ENCODE results near the gene PDE7B. TPM values are rescaled to one million over a fixed set of nuclear protein-coding genes. Genes with fewer than 3 reads are reported as not detected.

Gene PDE7B
- total and polyA plus RNA-seq, 4 donors = 0.75 to 5.2 (median 1.3) TPM

DNA sequence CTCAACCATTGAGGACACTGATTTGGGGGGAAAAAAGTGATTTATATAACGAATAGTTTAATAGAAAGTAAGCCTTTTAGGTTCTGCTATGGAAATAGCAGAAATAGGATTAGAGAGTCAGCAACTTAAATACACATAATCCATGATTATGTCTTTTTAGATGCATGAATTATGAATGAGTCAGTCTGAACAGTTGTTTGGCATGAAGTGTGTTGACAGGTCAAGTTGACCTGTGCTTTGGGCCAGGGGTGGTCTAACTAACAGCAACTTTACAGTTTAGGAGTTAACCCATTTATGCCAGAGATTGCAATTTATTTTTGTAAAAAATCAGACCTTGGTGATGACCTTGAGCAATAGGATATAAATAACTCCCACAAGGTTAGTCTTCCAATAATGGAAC is 207.4 kb downstream of the PDE7B start:
- WGBS = 65% methylated on average over 1 of the region's 1 CpG
- no peaks in the 10 kb centered on the region for H3K36me3 ChIP-seq (ENCODE audit: control insufficient read depth in 4 of 4, insufficient read depth in 3 of 4, low read depth in 1 of 4, low read length in 3 of 4)
- TF ChIP-seq ATF3 (IDR thresholded peaks at IDR 0.05) (no peak), HNF4A (conservative IDR thresholded peaks at IDR 0.05) (no peak), RXRA (IDR thresholded peaks at IDR 0.05) (no peak), JUND (IDR thresholded peaks at IDR 0.05) (no peak), TAF1 (conservative IDR thresholded peaks at IDR 0.05) (no peak), RAD21 (IDR thresholded peaks at IDR 0.05) (no peak), GABPA (IDR thresholded peaks at IDR 0.05 in 1 of 2, conservative IDR thresholded peaks at IDR 0.05 in 1 of 2) (no peak), YY1 (IDR thresholded peaks at IDR 0.05) (no peak), NR2F2 (IDR thresholded peaks at IDR 0.05) (no peak), HNF4G (IDR thresholded peaks at IDR 0.05) (no peak), CTCF (IDR thresholded peaks at IDR 0.05; ENCODE audit: low read depth, low read length, missing input control) (no peak), FOXA2 (IDR thresholded peaks at IDR 0.05) (no peak)
- TF ChIP-seq, protein P1, sequence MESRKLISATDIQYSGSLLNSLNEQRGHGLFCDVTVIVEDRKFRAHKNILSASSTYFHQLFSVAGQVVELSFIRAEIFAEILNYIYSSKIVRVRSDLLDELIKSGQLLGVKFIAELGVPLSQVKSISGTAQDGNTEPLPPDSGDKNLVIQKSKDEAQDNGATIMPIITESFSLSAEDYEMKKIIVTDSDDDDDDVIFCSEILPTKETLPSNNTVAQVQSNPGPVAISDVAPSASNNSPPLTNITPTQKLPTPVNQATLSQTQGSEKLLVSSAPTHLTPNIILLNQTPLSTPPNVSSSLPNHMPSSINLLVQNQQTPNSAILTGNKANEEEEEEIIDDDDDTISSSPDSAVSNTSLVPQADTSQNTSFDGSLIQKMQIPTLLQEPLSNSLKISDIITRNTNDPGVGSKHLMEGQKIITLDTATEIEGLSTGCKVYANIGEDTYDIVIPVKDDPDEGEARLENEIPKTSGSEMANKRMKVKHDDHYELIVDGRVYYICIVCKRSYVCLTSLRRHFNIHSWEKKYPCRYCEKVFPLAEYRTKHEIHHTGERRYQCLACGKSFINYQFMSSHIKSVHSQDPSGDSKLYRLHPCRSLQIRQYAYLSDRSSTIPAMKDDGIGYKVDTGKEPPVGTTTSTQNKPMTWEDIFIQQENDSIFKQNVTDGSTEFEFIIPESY (IDR thresholded peaks at IDR 0.05) = no peak
- TF ChIP-seq, protein P2, sequence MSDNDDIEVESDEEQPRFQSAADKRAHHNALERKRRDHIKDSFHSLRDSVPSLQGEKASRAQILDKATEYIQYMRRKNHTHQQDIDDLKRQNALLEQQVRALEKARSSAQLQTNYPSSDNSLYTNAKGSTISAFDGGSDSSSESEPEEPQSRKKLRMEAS (IDR thresholded peaks at IDR 0.05) = no peak
- H3K4me3 ChIP-seq (ENCODE audit: low read depth in 1 of 3, low read length in 3 of 3) = no peak overlapping the region
- no peaks in the 10 kb centered on the region for H3K27me3 ChIP-seq (ENCODE audit: control insufficient read depth in 4 of 4, insufficient read depth in 4 of 4, low read length in 3 of 4)
- DNase-seq (ENCODE audit: low spot score) = no peak
- no peaks in the 10 kb centered on the region for H3K9me3 ChIP-seq (ENCODE audit: control insufficient read depth in 4 of 4, low read length in 3 of 4)
- H3K4me1 ChIP-seq (ENCODE audit: control insufficient read depth in 4 of 4, insufficient read depth in 4 of 4, low read length in 3 of 4) = peaks cover 0 to 3% (median 3%) of the 10 kb centered on the region in 4 donors
- no peak overlapping the region for H3K27ac ChIP-seq (ENCODE audit: low read depth in 1 of 2, low read length in 2 of 2)
- H3K9ac ChIP-seq (ENCODE audit: low read depth in 1 of 2, low read length in 2 of 2) = no peak overlapping the region

DNA sequence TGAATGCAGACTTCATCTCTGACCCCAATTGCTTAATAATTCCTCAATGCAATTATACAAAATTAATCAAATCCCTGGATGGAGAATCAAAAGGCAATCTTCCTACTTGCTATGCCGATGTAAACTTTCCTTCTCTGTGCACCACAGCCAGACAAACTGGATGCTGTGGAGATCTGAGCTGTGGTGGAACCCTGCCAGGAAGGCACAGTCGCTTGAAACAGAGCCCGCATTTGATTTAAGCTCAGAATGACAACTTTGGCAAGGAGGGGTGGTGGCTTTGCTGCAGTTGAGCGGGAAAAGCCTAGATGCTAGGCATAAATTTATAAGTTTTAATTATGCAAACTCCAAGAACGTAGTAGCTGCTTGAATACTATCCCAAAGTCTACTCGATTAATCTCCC is 207.8 kb downstream of the PDE7B start:
- 73% methylated on average over 6 of the region's 6 CpGs for WGBS
- TF ChIP-seq NR2F2 (IDR thresholded peaks at IDR 0.05) = no peak
- no peak for TF ChIP-seq HNF4A (conservative IDR thresholded peaks at IDR 0.05)
- TF ChIP-seq CTCF (IDR thresholded peaks at IDR 0.05; ENCODE audit: low read depth, low read length, missing input control) = no peak
- TF ChIP-seq, protein P1 (IDR thresholded peaks at IDR 0.05) = no peak
- TF ChIP-seq ATF3 (IDR thresholded peaks at IDR 0.05) = no peak
- TF ChIP-seq FOXA2 (IDR thresholded peaks at IDR 0.05) = no peak
- no peak for TF ChIP-seq GABPA (IDR thresholded peaks at IDR 0.05 in 1 of 2, conservative IDR thresholded peaks at IDR 0.05 in 1 of 2)
- no peak for TF ChIP-seq RXRA (IDR thresholded peaks at IDR 0.05)
- TF ChIP-seq, protein P2 (IDR thresholded peaks at IDR 0.05) = no peak
- no peak for TF ChIP-seq FOXA1 (IDR thresholded peaks at IDR 0.05)
- DNase-seq (ENCODE audit: low spot score) = no peak

More for the DNA sequence above, 207.8 kb downstream of the PDE7B start:
- no peak overlapping the region for H3K27ac ChIP-seq (ENCODE audit: low read depth in 1 of 2, low read length in 2 of 2)
- H3K9me3 ChIP-seq (ENCODE audit: control insufficient read depth in 4 of 4, low read length in 3 of 4) = no peaks in the 10 kb centered on the region
- H3K4me1 ChIP-seq (ENCODE audit: control insufficient read depth in 4 of 4, insufficient read depth in 4 of 4, low read length in 3 of 4) = peaks cover 0 to 3% (median 3%) of the 10 kb centered on the region in 4 donors
- H3K4me3 ChIP-seq (ENCODE audit: low read depth in 1 of 3, low read length in 3 of 3) = no peak overlapping the region
- H3K9ac ChIP-seq (ENCODE audit: low read depth in 1 of 2, low read length in 2 of 2) = no peak overlapping the region
- H3K36me3 ChIP-seq (ENCODE audit: control insufficient read depth in 4 of 4, insufficient read depth in 3 of 4, low read depth in 1 of 4, low read length in 3 of 4) = no peaks in the 10 kb centered on the region
- H3K27me3 ChIP-seq (ENCODE audit: control insufficient read depth in 4 of 4, insufficient read depth in 4 of 4, low read length in 3 of 4) = no peaks in the 10 kb centered on the region
